ENCODE measurements around the gene GALNS. TPM values are rescaled to one million over a fixed set of nuclear protein-coding genes. Genes with fewer than 3 reads are reported as not detected.

The GALNS gene
- total and polyA plus RNA-seq, 2 of the 13 experiments (the other 11 are each of a cell fraction or from before 2014, with no cell fraction given), result 9.2 to 9.8 TPM

GRCh38 chr16:88905563-88905962 lies 48.8 kb upstream of the GALNS start:
- Histone ChIP-seq H2AFZ (ENCODE audit: low read length) (no peak overlapping the region), H3K9me3 (ENCODE audit: low read length) (no peaks in the 10 kb centered on the region), H3K4me1 (ENCODE audit: insufficient read depth, low read length) (peaks cover 10% of the 10 kb centered on the region), H4K20me1 (ENCODE audit: insufficient read depth, low read length) (no peaks in the 10 kb centered on the region; the same call in 1 of the 2 replicates), H3K27me3 (ENCODE audit: control insufficient read depth in 1 of 2, insufficient read depth in 2 of 2, low read length in 2 of 2) (peaks cover 42 to 95% of the 10 kb centered on the region in 2 experiments), H3K36me3 (replicated peaks in 1 of 2; ENCODE audit: control insufficient read depth in 1 of 2, insufficient read depth in 2 of 2, low read length in 2 of 2) (no peaks in the 10 kb centered on the region), H3K4me3 (replicated peaks in 1 of 3; ENCODE audit: insufficient read depth in 1 of 3, low read depth in 2 of 3, low read length in 3 of 3) (no peak overlapping the region), H3K4me2 (ENCODE audit: low read depth, low read length) (no peak overlapping the region), H3K27ac (ENCODE audit: extremely low read length, insufficient read depth, low read length) (no peak overlapping the region), H3K79me2 (ENCODE audit: insufficient read depth, low read length) (no peaks in the 10 kb centered on the region), H3K9ac (ENCODE audit: insufficient read depth, low read depth, low read length) (no peak overlapping the region)
- no peak for ATAC-seq
- TF ChIP-seq KAT8 (CRISPR knock-in tag; IDR thresholded peaks at IDR 0.05) (no peak), CHD2 (IDR thresholded peaks at IDR 0.05; ENCODE audit: low read depth, low read length) (no peak), NFIC (IDR thresholded peaks at IDR 0.05; ENCODE audit: low read length) (no peak), THAP8 (CRISPR knock-in tag; IDR thresholded peaks at IDR 0.05; ENCODE audit: borderline replicate concordance) (no peak), SNAPC2 (CRISPR knock-in tag; IDR thresholded peaks at IDR 0.05) (no peak)
- TF ChIP-seq, protein P1, sequence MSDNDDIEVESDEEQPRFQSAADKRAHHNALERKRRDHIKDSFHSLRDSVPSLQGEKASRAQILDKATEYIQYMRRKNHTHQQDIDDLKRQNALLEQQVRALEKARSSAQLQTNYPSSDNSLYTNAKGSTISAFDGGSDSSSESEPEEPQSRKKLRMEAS (IDR thresholded peaks at IDR 0.05), result no peak
- CTCF ChIA-PET (ENCODE audit: low intra/inter-chr PET ratio, low total read pairs), result no interaction called here
- in situ Hi-C loops (cut with HindIII; ENCODE audit: extremely low pct_ligation_motif_present, low pct_unique_long_range_greater_than_20kb), result no loop called here
- no TSS peak for BruUV-seq (replicated peaks)
- DNase-seq (ENCODE audit: low spot score), result no peak
- no peak for FAIRE-seq
- intact Hi-C loops (cut with micrococcal nuclease; ENCODE audit: unreplicated experiment), result no loop called here
- WGBS (ENCODE audit: low lambda C conversion rate), result 32% methylated on average over 13 of the region's 13 CpGs
- POLR2A ChIA-PET, result no interaction called here

DNA sequence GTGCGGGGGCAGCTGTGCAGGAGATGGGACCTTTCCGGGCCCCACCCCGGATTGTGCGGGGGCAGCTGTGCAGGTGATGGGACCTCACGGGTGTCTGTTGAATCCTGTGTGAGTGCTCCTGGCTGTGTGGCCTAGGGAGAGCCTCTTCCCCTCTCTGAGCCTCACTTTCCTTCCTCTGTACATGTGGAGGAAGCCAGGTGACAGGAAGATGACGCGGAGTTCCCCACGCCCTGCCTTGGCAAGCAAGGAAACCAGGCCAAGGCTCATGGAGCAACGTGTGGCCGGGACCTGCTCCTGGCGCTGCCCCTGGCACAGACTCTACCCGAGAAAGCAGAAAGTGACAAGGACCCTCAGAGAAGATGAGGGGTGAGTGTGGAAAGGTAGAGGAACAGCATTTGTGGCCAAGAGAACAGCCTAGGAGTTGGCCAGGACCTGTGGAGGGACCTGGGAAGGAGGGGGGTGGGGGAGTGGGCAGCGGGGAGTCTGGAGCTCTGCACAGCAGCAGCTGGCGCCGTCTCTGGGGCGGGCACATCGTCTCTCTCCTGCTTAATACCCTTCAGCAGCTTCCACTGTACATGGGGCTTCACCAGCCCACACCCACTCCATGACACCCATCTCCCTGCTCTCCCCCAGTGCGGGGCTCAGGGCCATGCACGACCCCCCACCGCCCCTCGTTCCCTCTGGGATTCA lies 48.1 kb upstream of the GALNS start:
- Histone ChIP-seq H3K36me3 (replicated peaks in 1 of 2; ENCODE audit: control insufficient read depth in 1 of 2, insufficient read depth in 2 of 2, low read length in 2 of 2) (no peaks in the 10 kb centered on the region), H3K4me3 (replicated peaks in 1 of 3; ENCODE audit: insufficient read depth in 1 of 3, low read depth in 2 of 3, low read length in 3 of 3) (no peak overlapping the region), H3K4me2 (ENCODE audit: low read depth, low read length) (no peak overlapping the region), H2AFZ (ENCODE audit: low read length) (no peak overlapping the region), H4K20me1 (ENCODE audit: insufficient read depth, low read length) (no peaks in the 10 kb centered on the region; the same call in 1 of the 2 replicates), H3K79me2 (ENCODE audit: insufficient read depth, low read length) (no peaks in the 10 kb centered on the region), H3K4me1 (ENCODE audit: insufficient read depth, low read length) (peaks cover 10% of the 10 kb centered on the region), H3K27ac (ENCODE audit: extremely low read length, insufficient read depth, low read length) (no peak overlapping the region), H3K27me3 (ENCODE audit: control insufficient read depth in 1 of 2, insufficient read depth in 2 of 2, low read length in 2 of 2) (peaks cover 42 to 95% of the 10 kb centered on the region in 2 experiments), H3K9ac (ENCODE audit: insufficient read depth, low read depth, low read length) (no peak overlapping the region), H3K9me3 (ENCODE audit: low read length) (no peaks in the 10 kb centered on the region)
- in situ Hi-C loops (cut with HindIII; ENCODE audit: extremely low pct_ligation_motif_present, low pct_unique_long_range_greater_than_20kb), result no loop called here
- ChIA-PET CTCF (ENCODE audit: low intra/inter-chr PET ratio, low total read pairs) (no interaction called here), POLR2A (no interaction called here)
- BruUV-seq (replicated peaks), result no TSS peak
- TF ChIP-seq ZNF543 (CRISPR knock-in tag; IDR thresholded peaks at IDR 0.05) (no peak), ZNF768 (CRISPR knock-in tag; IDR thresholded peaks at IDR 0.05) (peak; percentile 98), ZNF598 (CRISPR knock-in tag; IDR thresholded peaks at IDR 0.05; ENCODE audit: borderline replicate concordance) (no peak), MBNL3 (CRISPR knock-in tag; conservative IDR thresholded peaks at IDR 0.05) (no peak), GMEB2 (CRISPR knock-in tag; IDR thresholded peaks at IDR 0.05; ENCODE audit: low read depth) (no peak), CCDC6 (CRISPR knock-in tag; IDR thresholded peaks at IDR 0.05) (no peak), ZNF335 (CRISPR knock-in tag; IDR thresholded peaks at IDR 0.05) (no peak), NR1H2 (CRISPR knock-in tag; IDR thresholded peaks at IDR 0.05; ENCODE audit: borderline replicate concordance, low read depth) (no peak), RBM22 (optimal IDR thresholded peaks at IDR 0.05; ENCODE audit: low read length) (no peak), ZNF691 (CRISPR knock-in tag; IDR thresholded peaks at IDR 0.05; ENCODE audit: borderline replicate concordance, low read depth) (0 out of 2 replicates have a peak, but pooled peaks have one; percentile 46)
- intact Hi-C loops (cut with micrococcal nuclease; ENCODE audit: unreplicated experiment), result no loop called here
- 14% methylated on average over 14 of the region's 21 CpGs for WGBS (ENCODE audit: low lambda C conversion rate)
- ATAC-seq (no peak), FAIRE-seq (no peak), DNase-seq (ENCODE audit: low spot score) (no peak)
